Panc1 (cell line): Measurements from ENCODE around the gene COP1. TPM values are rescaled to one million over a fixed set of nuclear protein-coding genes. Genes with fewer than 3 reads are reported as not detected.

Experiments used
- ATAC-seq: fragments of 200-7000 bp; cut with Tn5 transposase; 2 replicates; pipeline ENCODE4 v1.9.1; 2020; ENCODE audit warnings: mild to moderate bottlenecking, moderate library complexity
- BruUV-seq: library from RNA; stranded (reverse); fragments of 400-500 nt; replicated peaks from 2 replicates; lab custom pipeline; 2021; lab: Mats Ljungman, UMichigan
- CTCF ChIA-PET: fragments of 300-600 bp; sonication (Branson Sonifier 250); formaldehyde crosslinking; loops from one replicate; lab custom pipeline; 2022; ENCODE audit warnings: antibody characterized with exemption; lab: Charles Lee
- POLR2A ChIA-PET: fragments of 300-600 bp; sonication (Branson Sonifier 250); formaldehyde crosslinking; loops from one replicate; lab custom pipeline; 2022; ENCODE audit warnings: antibody characterized with exemption; lab: Charles Lee
- DNase-seq: peaks from one replicate; pipeline ENCODE4 v3.0.0-alpha.2; 2010; ENCODE audit warnings: low read depth, low spot score
- H3K27ac ChIP-seq: 2 replicates; pipeline ENCODE4 v1.5.1; 2011; ENCODE audit warnings: mild to moderate bottlenecking, low read length, inconsistent platforms
- H3K27me3 ChIP-seq: fragments of 200-500 bp; sonication (Bioruptor generic); 2 replicates; pipeline ENCODE4 v1.6.0; 2014; ENCODE audit warnings: low read length, inconsistent platforms; ENCODE audit not compliant: control insufficient read depth, insufficient read depth
- H3K36me3 ChIP-seq: fragments of 200-500 bp; sonication (Bioruptor generic); 2 replicates; pipeline ENCODE4 v1.5.1; 2014; ENCODE audit warnings: inconsistent platforms, mild to moderate bottlenecking, low read length, moderate library complexity; ENCODE audit not compliant: control insufficient read depth, insufficient read depth
- H3K4me1 ChIP-seq: 2 replicates; pipeline ENCODE4 v1.5.1; 2011; ENCODE audit warnings: inconsistent platforms, mild to moderate bottlenecking, low read length, moderate library complexity; ENCODE audit not compliant: control insufficient read depth, insufficient read depth
- H3K4me3 ChIP-seq, 2 experiments: 2 replicates each; pipeline ENCODE4 v1.5.1; 2011 to 2012; ENCODE audit warnings: low read depth in 2 of 2, low read length in 2 of 2, mild to moderate bottlenecking in 2 of 2, inconsistent platforms in 1 of 2, moderate library complexity in 1 of 2
- H3K9me3 ChIP-seq: fragments of 200-500 bp; sonication (Bioruptor generic); 2 replicates; pipeline ENCODE4 v1.5.1; 2014; ENCODE audit warnings: low read depth, mild to moderate bottlenecking, inconsistent platforms, low read length, moderate library complexity; ENCODE audit not compliant: control insufficient read depth, insufficient read depth
- REST ChIP-seq, 2 experiments: IDR thresholded peaks; 2 replicates each; pipeline ENCODE4 v1.6.1; 2011 to 2012; ENCODE audit warnings: low read depth in 2 of 2, control low read depth in 1 of 2, low read length in 1 of 2, mild to moderate bottlenecking in 1 of 2, moderate library complexity in 1 of 2; ENCODE audit not compliant: insufficient read depth in 1 of 2
- SIN3A ChIP-seq: IDR thresholded peaks from 2 replicates; pipeline ENCODE4 v1.6.1; 2012; ENCODE audit warnings: low read depth, mild to moderate bottlenecking, low read length, moderate library complexity, borderline replicate concordance; ENCODE audit not compliant: insufficient read depth
- TCF7L2 ChIP-seq: IDR thresholded peaks from 2 replicates; pipeline ENCODE4 v1.6.1; 2011; ENCODE audit warnings: mild to moderate bottlenecking, low read depth, low read length, inconsistent platforms
- in situ Hi-C: cut with HindIII; loops from 2 replicates; pipeline ENCODE4 v1.10.0; 2016; ENCODE audit warnings: low sequenced_read_pairs, low pct_unique_long_range_greater_than_20kb
- intact Hi-C: fragments of 100-400 bp; cut with micrococcal nuclease; formaldehyde crosslinking; loops from one replicate; pipeline ENCODE4 v1.10.0; 2022; ENCODE audit not compliant: unreplicated experiment
- total RNA-seq: library from RNA; stranded (reverse); gene quantifications from one replicate; pipeline ENCODE4 v1.2.1, GENCODE V29; 2021; ENCODE audit not compliant: unreplicated experiment
- TF ChIP-seq, protein P1 (sequence below): fragments of 450-650 bp; IDR thresholded peaks from 2 replicates; pipeline ENCODE4 v1.5.1; 2017; ENCODE audit warnings: mild to moderate bottlenecking

The COP1 gene
- total RNA-seq, 1 experiment from 2014 or later = 36.5 TPM

GRCh38 chr1:176101951-176102642, 105.0 kb downstream of the COP1 start:
- no peak overlapping the region for H3K4me3 ChIP-seq
- in situ Hi-C loops (no loop called here), intact Hi-C loops (no loop called here)
- peak; percentile 47 to 73; a peak in 3 of 4 replicates for TF ChIP-seq REST (IDR thresholded peaks at IDR 0.05; ENCODE audit: insufficient read depth in 1 of 2, low read depth in 2 of 2, low read length in 1 of 2)
- TF ChIP-seq, protein P1, sequence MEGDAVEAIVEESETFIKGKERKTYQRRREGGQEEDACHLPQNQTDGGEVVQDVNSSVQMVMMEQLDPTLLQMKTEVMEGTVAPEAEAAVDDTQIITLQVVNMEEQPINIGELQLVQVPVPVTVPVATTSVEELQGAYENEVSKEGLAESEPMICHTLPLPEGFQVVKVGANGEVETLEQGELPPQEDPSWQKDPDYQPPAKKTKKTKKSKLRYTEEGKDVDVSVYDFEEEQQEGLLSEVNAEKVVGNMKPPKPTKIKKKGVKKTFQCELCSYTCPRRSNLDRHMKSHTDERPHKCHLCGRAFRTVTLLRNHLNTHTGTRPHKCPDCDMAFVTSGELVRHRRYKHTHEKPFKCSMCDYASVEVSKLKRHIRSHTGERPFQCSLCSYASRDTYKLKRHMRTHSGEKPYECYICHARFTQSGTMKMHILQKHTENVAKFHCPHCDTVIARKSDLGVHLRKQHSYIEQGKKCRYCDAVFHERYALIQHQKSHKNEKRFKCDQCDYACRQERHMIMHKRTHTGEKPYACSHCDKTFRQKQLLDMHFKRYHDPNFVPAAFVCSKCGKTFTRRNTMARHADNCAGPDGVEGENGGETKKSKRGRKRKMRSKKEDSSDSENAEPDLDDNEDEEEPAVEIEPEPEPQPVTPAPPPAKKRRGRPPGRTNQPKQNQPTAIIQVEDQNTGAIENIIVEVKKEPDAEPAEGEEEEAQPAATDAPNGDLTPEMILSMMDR = no peak
- H3K27ac ChIP-seq = no peak overlapping the region
- ChIA-PET CTCF (no interaction called here), POLR2A (no interaction called here)
- BruUV-seq = no TSS peak
- H3K4me1 ChIP-seq = no peaks in the 10 kb centered on the region
- H3K9me3 ChIP-seq = peaks cover 17% of the 10 kb centered on the region
- no peaks in the 10 kb centered on the region for H3K36me3 ChIP-seq
- DNase-seq = no peak
- no peaks in the 10 kb centered on the region for H3K27me3 ChIP-seq
- ATAC-seq = no peak

GRCh38 chr1:176098560-176098959, 108.5 kb downstream of the COP1 start:
- H3K4me3 ChIP-seq = no peak overlapping the region
- no peak overlapping the region for H3K27ac ChIP-seq
- no peak for ATAC-seq
- no peaks in the 10 kb centered on the region for H3K36me3 ChIP-seq
- intact Hi-C loops (no loop called here), in situ Hi-C loops (no loop called here)
- peaks cover 17% of the 10 kb centered on the region for H3K9me3 ChIP-seq
- H3K4me1 ChIP-seq = no peaks in the 10 kb centered on the region
- POLR2A ChIA-PET = no interaction called here
- TF ChIP-seq TCF7L2 = no peak
- TF ChIP-seq, protein P1 = no peak
- no peaks in the 10 kb centered on the region for H3K27me3 ChIP-seq
- no TSS peak for BruUV-seq
- DNase-seq = no peak
- CTCF ChIA-PET = no interaction called here

DNA sequence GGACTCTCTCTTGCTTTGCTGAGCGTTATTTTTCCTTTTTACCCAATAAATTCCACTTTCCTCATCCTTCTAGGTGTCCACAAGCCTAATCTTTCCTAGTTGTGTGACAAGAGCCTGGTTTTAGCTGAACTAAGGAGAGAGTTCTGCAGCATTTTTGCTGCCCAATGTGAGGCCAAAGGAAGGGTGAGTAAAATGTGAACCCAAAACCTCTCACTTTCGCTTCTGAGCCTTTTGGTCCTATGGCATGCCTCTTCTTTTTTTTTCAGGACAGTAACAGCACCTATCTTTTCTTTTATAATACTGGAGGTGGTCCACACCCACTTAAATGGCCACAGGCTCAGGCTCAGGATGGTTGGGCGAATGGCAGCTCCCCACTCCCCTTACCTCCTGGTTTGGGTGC, 111.1 kb downstream of the COP1 start:
- Histone ChIP-seq H3K9me3 (peaks cover 17% of the 10 kb centered on the region), H3K4me3 (no peak overlapping the region), H3K36me3 (no peaks in the 10 kb centered on the region), H3K4me1 (no peaks in the 10 kb centered on the region), H3K27ac (no peak overlapping the region), H3K27me3 (no peaks in the 10 kb centered on the region)
- no TSS peak for BruUV-seq
- ChIA-PET CTCF (no interaction called here), POLR2A (no interaction called here)
- in situ Hi-C loops (no loop called here), intact Hi-C loops (no loop called here)
- no peak for ATAC-seq
- no peak for DNase-seq
- no peak for TF ChIP-seq SIN3A
